IPS-18c (cell line): ENCODE measurements around the gene NT5M.

Source experiments
- H3K4me3 ChIP-seq: 2 replicates; pipeline ENCODE4 v1.7.0; 2013; ENCODE audit warnings: low read depth, mild to moderate bottlenecking, low read length, moderate library complexity; ENCODE audit not compliant: insufficient read depth
- H3K9me3 ChIP-seq: one replicate; pipeline ENCODE4 v1.6.1; 2013; ENCODE audit warnings: mild to moderate bottlenecking, low read length, moderate library complexity; ENCODE audit not compliant: control insufficient read depth, insufficient read depth

NT5M gene

GRCh38 chr17:17348872-17349723 lies 45.9 kb downstream of the NT5M start:
- H3K9me3 ChIP-seq = no peaks in the 10 kb centered on the region
- no peak overlapping the region for H3K4me3 ChIP-seq

GRCh38 chr17:17349724-17350106 lies 46.5 kb downstream of the NT5M start:
- H3K9me3 ChIP-seq = no peaks in the 10 kb centered on the region
- no peak overlapping the region for H3K4me3 ChIP-seq

- no peak overlapping the region for H3K4me3 ChIP-seq
These were observed 47.5 kb downstream of the NT5M start for GRCh38 chr17:17350491-17351355.

GRCh38 chr17:17351356-17351891 lies 48.3 kb downstream of the NT5M start:
- Histone ChIP-seq H3K4me3 (no peak overlapping the region), H3K9me3 (no peaks in the 10 kb centered on the region)

More at GRCh38 chr17:17350491-17351355, 47.5 kb downstream of the NT5M start:
- no peaks in the 10 kb centered on the region for H3K9me3 ChIP-seq

- H3K9me3 ChIP-seq = no peaks in the 10 kb centered on the region
- H3K4me3 ChIP-seq = no peak overlapping the region
These were observed 49.0 kb downstream of the NT5M start for GRCh38 chr17:17351901-17352781.

- Histone ChIP-seq H3K4me3 (no peak overlapping the region), H3K9me3 (no peaks in the 10 kb centered on the region)
These were observed 49.9 kb downstream of the NT5M start for GRCh38 chr17:17352836-17353624.

- Histone ChIP-seq H3K4me3 (no peak overlapping the region), H3K9me3 (no peaks in the 10 kb centered on the region)
These were observed 50.7 kb downstream of the NT5M start for GRCh38 chr17:17353625-17354484.

- Histone ChIP-seq H3K9me3 (peaks cover 2% of the 10 kb centered on the region), H3K4me3 (no peak overlapping the region)
These were observed 51.6 kb downstream of the NT5M start for GRCh38 chr17:17354560-17355349.

GRCh38 chr17:17355426-17355825 lies 52.3 kb downstream of the NT5M start:
- H3K9me3 ChIP-seq = peaks cover 2% of the 10 kb centered on the region
- H3K4me3 ChIP-seq = no peak overlapping the region

- H3K9me3 ChIP-seq = peaks cover 2% of the 10 kb centered on the region
- H3K4me3 ChIP-seq = no peak overlapping the region
These were observed 53.2 kb downstream of the NT5M start for GRCh38 chr17:17356149-17356930.

GRCh38 chr17:17356931-17357270 lies 53.7 kb downstream of the NT5M start:
- Histone ChIP-seq H3K4me3 (no peak overlapping the region), H3K9me3 (peaks cover 2% of the 10 kb centered on the region)

- H3K4me3 ChIP-seq = no peak overlapping the region
These were observed 55.0 kb downstream of the NT5M start for GRCh38 chr17:17358060-17358751.

GRCh38 chr17:17358866-17359265 lies 55.7 kb downstream of the NT5M start:
- Histone ChIP-seq H3K4me3 (no peak overlapping the region), H3K9me3 (peaks cover 2% of the 10 kb centered on the region)

More at GRCh38 chr17:17358060-17358751, 55.0 kb downstream of the NT5M start:
- H3K9me3 ChIP-seq = peaks cover 2% of the 10 kb centered on the region

- H3K4me3 ChIP-seq = no peak overlapping the region
- H3K9me3 ChIP-seq = peaks cover 2% of the 10 kb centered on the region
These were observed 56.1 kb downstream of the NT5M start for GRCh38 chr17:17359271-17359670.
